ENCODE results near the gene SAMD10.

Gene SAMD10

GRCh38 chr20:63957690-63958441, 21.6 kb downstream of the SAMD10 start (continued):
- no peak for TF ChIP-seq ZNF18 (tag by site-specific recombination; IDR thresholded peaks at IDR 0.05)
- 0 out of 2 replicates have a peak, but pooled peaks have one; percentile 21 for TF ChIP-seq KLF16 (tag by site-specific recombination; IDR thresholded peaks at IDR 0.05)
- TF ChIP-seq KLF9 (tag by site-specific recombination; IDR thresholded peaks at IDR 0.05; ENCODE audit: low read depth), result peak; percentile 45; the same call in 1 of the 2 replicates
- TF ChIP-seq ZSCAN16 (tag by site-specific recombination; IDR thresholded peaks at IDR 0.05), result peak; percentile 87
- TF ChIP-seq IKZF3 (tag by site-specific recombination; IDR thresholded peaks at IDR 0.05), result peak; percentile 34; the same call in 1 of the 2 replicates
- peak; percentile 62 for TF ChIP-seq ZNF398 (tag by site-specific recombination; IDR thresholded peaks at IDR 0.05)
- peak; percentile 9 for TF ChIP-seq SP7 (tag by site-specific recombination; IDR thresholded peaks at IDR 0.05)
- peak; percentile 77 for TF ChIP-seq SP2 (tag by site-specific recombination; IDR thresholded peaks at IDR 0.05)
- TF ChIP-seq ZBTB17 (tag by site-specific recombination; IDR thresholded peaks at IDR 0.05), result peak; percentile 17; the same call in 1 of the 2 replicates
- peak; percentile 91 for TF ChIP-seq EGR2 (tag by site-specific recombination; IDR thresholded peaks at IDR 0.05; ENCODE audit: low read depth)
- peak; percentile 97 for TF ChIP-seq ZFHX2 (tag by site-specific recombination; conservative IDR thresholded peaks at IDR 0.05)
- TF ChIP-seq ZNF600 (tag by site-specific recombination; IDR thresholded peaks at IDR 0.05), result peak; percentile 83

- Histone ChIP-seq H3K36me3 (ENCODE audit: control insufficient read depth in 2 of 2, insufficient read depth in 1 of 2, low read length in 2 of 2) (peaks cover 0 to 41% of the 10 kb centered on the region in 2 experiments; a peak in 1 of 3 replicates), H3K4me1 (ENCODE audit: control insufficient read depth, insufficient read depth, low read length) (peaks cover 4% of the 10 kb centered on the region; the same call in 1 of the 2 replicates), H3K9me3 (ENCODE audit: control insufficient read depth, insufficient read depth, low read depth, low read length) (no peaks in the 10 kb centered on the region), H3K4me3 (ENCODE audit: low read depth, low read length) (peak overlapping the region; percentile 36), H3K27ac (ENCODE audit: extremely low read depth, low read depth, low read length) (peak overlapping the region; percentile 62; the same call in 1 of the 2 replicates)
- CTCF ChIA-PET, result interaction anchor here (0.6 to 0.7 kb wide), 2 partner anchors 21 to 43 kb away, joined by 3 to 5 read pairs; no protein-coding TSS in a partner anchor
- POLR2A ChIA-PET, result interaction anchor here (1.0 to 2.7 kb wide), 8 partner anchors 11 to 216 kb away, joined by 3 to 21 read pairs (median 4); partner anchors contain the start of genes PRPF6, SAMD10, TCEA2 and TPD52L2
- TF ChIP-seq ZNF768 (tag by site-specific recombination; IDR thresholded peaks at IDR 0.05) (no peak), KLF10 (tag by site-specific recombination; IDR thresholded peaks at IDR 0.05) (peak; percentile 39; the same call in 1 of the 2 replicates), OSR2 (tag by site-specific recombination; IDR thresholded peaks at IDR 0.05) (no peak), ZFHX2 (tag by site-specific recombination; conservative IDR thresholded peaks at IDR 0.05) (peak; percentile 32; the same call in 1 of the 2 replicates), ZNF433 (tag by site-specific recombination; IDR thresholded peaks at IDR 0.05; ENCODE audit: low read depth) (no peak), BCL11A (tag by site-specific recombination; IDR thresholded peaks at IDR 0.05; ENCODE audit: low read depth) (no peak), ZNF654 (tag by site-specific recombination; IDR thresholded peaks at IDR 0.05; ENCODE audit: low read depth) (no peak), ZNF560 (tag by site-specific recombination; IDR thresholded peaks at IDR 0.05; ENCODE audit: borderline replicate concordance) (no peak), SP7 (tag by site-specific recombination; IDR thresholded peaks at IDR 0.05) (peak; percentile 18; the same call in 1 of the 2 replicates), ZNF510 (tag by site-specific recombination; IDR thresholded peaks at IDR 0.05; ENCODE audit: insufficient replicate concordance) (no peak), AEBP2 (tag by site-specific recombination; IDR thresholded peaks at IDR 0.05; ENCODE audit: borderline replicate concordance) (no peak), ZNF704 (tag by site-specific recombination; IDR thresholded peaks at IDR 0.05) (no peak), ZNF16 (tag by site-specific recombination; IDR thresholded peaks at IDR 0.05; ENCODE audit: low read depth) (no peak), ZNF610 (tag by site-specific recombination; IDR thresholded peaks at IDR 0.05; ENCODE audit: borderline replicate concordance) (no peak), ZNF148 (tag by site-specific recombination; IDR thresholded peaks at IDR 0.05; ENCODE audit: borderline replicate concordance) (no peak), ZNF600 (tag by site-specific recombination; IDR thresholded peaks at IDR 0.05) (peak; percentile 55; the same call in 1 of the 2 replicates)
These were observed 22.3 kb downstream of the SAMD10 start for GRCh38 chr20:63957004-63957689.
